GDM1 (cell line): ENCODE data around the gene SP100.
"Not testable (repeated sequence)": the region's sequence is repeated elsewhere in the genome, so short reads cannot be mapped to it uniquely, and the experiment has no call there.

Experiments used
- DNase-seq: peaks from one replicate; lab custom pipeline; 2025; lab: John Stamatoyannopoulos, UW

The SP100 gene

DNA sequence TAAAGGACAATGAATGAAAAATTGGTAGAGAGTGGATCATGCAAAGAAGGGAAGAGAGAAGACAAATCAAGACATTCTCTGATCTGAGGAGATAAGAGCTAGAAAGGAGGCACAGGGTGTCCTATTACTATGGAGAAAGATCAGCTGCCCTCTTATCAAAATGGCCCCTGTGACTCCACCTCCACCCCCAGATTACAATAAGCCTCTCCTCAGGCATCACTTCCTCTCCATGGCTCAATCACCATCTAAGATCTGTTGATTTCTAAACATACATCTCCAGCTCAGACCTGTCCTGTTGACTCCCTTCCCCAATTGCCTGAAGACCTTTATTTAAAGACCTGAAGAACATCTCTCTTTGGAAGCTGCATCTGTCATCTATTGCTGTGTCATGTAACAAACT lies 43.2 kb downstream of the SP100 start:
- no peak for DNase-seq

DNA sequence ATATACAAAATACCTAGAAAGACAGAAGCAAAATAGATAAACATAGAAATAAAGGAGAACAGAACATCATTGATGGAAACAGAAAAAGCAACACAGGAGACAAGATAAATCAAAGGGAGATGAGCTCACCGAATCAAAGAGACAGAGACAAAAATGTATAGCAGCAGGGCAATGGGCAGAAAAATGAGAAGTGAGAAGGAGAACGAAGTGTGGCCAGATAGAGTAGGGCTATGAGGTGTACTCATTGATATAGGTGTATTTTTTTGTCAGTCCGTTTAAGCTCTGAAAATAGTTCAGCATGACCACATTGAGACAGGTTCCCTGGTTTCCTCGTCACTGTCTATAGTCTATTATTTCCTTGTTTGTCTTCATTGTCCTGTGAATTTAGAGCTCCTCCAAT lies 55.1 kb downstream of the SP100 start:
- DNase-seq: no peak

DNA sequence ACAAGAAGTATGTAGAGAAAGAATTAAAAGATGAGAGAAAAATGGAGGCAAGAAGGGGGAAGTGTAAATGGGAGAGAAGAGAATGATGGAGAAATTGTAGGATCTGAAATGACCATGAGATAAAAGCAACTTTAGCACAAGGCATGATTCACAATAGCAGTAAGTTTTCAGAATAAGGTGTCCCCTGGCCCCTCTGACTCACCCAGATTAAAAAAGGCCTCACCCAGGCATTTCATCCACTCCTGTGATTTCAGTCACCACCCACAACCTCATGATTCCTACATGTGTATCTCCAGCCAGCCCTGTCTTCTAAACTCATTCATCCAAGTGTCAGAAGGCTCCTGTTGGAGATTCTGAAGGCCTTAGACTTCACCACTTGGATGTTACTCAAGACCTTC lies 56.6 kb downstream of the SP100 start:
- no peak for DNase-seq

- no peak for DNase-seq
These were observed 57.4 kb downstream of the SP100 start for GRCh38 chr2:230473378-230473777.

- no peak for DNase-seq
These were observed 59.1 kb downstream of the SP100 start for GRCh38 chr2:230475143-230475542.

DNA sequence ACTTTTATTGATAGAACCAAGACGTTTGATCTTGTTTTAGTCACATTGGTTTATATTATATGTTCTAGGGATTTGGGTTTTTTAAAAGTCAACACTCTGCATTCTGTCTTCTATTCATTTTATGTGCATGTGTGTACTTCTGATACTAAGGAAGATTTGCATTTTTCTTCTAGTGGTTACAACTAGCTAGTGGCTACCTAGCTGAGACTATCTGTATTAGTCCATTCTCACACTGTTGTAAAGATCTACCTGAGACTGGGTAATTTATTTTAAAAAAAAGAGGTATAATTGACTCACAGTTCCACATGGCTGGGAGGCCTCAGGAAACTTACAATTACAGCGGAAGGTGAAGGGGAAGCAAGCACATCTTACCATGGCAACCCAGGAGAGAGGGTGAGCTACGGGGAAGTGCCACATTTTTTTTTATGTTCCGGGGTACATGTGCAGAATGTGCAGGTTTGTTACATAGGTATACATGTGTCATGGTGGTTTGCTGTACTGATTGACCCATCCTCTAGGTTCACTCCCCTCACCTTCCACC lies 69.9 kb downstream of the SP100 start:
- DNase-seq: no peak

- DNase-seq: not testable (repeated sequence)
These were observed 75.2 kb downstream of the SP100 start for GRCh38 chr2:230491219-230491618.

DNA sequence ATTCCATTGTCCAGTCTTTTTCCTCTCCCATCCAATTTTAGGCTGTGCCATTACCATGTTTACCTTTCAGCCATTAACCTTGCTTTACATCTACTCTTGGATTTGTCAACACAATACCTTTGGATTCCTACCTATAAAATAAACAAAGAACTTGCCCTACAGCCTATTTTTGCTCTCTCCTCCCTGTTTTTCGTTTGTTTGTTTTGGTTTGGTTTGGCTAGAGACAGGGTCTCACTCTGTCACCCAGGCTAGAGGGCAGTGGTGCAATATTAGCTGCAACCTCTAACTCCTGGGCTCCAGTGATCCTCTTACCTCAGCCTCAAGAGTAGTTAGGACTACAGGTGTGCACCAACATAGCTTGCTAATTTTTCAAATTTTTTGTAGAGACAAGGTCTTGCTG lies 76.1 kb downstream of the SP100 start:
- no peak for DNase-seq

GRCh38 chr2:230494980-230495379 lies 79.0 kb downstream of the SP100 start:
- no peak for DNase-seq

DNA sequence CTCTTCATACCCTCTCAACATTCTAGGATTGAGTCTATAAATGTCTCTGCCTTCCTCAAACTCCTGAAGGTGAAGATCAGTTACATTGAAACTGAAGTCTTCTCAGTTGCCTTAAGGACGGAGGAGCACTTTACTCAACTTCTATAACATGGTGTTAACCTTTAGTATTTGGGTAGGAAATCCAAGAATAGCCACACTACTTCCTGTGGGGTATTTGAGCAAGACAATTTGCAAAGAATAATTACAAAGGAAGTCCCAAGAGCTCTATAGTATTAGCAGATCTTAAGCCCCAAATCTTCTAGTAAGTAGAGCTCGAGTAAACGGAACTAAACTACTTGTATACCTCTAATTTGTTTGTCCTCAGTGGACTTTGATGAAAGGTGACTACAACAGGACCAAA lies 80.9 kb downstream of the SP100 start:
- DNase-seq: no peak

- no peak for DNase-seq
These were observed 82.6 kb downstream of the SP100 start for GRCh38 chr2:230498506-230499107.

DNA sequence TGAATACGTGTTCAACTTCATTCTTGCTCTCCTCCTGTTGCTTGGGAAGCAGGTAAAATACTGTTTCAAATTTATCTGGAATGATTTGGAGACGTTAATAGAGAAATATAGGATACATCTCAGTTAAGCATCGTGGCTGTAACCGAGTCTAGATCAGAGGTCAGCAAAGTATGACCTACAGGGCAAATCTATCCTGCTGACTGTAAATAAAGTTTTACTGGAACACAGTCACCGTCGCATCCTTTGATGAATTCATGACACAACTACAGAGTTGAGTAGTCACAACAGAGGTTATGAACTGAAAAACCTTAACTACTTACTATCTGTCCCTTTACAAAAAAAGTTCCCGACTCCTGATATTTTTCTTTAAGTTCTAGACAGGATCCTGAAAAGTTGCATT lies 86.6 kb downstream of the SP100 start:
- DNase-seq: no peak

DNA sequence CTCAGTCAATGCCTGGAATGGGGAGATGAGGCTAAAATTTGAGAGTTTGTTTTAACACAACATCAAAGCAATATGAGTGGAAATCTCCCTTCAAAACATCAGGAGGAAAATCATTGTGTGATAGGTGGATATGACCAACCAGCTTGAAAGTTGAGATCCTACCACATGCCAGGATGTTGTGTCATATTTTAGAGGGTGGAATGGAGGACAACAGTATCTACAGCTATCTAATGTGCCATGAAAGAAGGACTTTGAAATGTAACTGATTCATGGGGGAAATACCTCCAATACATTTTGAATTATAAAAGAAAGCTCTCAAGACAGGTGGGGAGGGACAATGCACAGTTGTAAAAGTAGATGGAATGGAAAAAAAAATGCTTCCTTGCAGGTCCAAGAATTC lies 87.8 kb downstream of the SP100 start:
- no peak for DNase-seq

DNA sequence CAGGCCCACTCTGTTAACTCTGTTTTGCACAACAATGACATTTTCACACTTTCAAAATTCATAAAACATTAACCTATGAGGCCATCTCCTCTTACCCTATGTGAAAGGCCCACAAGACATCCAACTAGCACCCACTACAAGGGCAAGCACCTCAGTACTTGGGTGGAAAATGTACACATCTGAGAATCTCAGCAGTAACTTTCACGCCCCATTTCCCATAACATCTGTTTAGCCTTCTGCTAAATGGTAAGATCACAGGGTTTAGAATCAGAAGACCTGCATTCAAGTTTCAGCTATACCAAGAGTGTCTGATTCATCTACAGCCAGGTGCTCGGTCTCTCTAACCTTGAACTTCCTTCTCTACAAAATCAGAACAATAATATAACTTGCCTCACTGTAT lies 89.2 kb downstream of the SP100 start:
- no peak for DNase-seq

DNA sequence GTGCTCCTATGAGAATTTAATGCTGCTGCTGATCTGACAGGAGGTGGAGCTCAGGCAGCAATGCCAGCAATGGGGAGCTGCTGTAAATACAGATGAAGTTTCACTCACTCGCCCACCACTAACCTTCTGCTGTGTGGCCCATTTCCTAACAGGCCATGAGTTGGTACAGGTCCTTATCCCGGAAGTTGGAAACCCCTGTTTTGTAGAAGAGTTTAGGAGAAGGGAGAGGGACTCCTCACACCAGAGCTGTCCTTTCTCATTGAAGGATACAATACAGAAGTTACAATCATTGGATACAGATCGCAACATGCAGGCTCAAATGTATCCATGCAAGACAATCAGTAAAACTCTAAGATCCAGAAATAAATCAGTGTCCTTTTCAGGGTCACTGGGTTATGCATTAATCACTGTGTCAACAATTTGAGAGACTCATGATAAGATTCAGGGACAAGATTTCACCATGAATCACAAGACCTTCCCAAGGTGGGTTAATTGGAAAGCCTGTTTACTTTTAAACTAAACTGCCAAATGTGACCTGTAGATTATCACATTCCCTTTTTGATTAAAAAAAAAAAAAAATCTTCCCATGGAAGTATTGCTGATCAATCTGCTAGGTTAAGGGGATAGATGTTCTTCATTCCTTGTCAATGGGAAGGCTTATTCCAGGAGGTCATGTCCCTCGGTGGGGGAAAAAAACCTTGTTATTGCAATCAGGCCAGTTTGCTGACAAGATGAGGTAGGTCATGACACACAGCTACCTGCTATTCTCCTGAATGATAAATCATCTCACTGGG lies 97.2 kb downstream of the SP100 start:
- no peak for DNase-seq

GRCh38 chr2:230520061-230520874 lies 104.3 kb downstream of the SP100 start:
- DNase-seq: no peak

DNA sequence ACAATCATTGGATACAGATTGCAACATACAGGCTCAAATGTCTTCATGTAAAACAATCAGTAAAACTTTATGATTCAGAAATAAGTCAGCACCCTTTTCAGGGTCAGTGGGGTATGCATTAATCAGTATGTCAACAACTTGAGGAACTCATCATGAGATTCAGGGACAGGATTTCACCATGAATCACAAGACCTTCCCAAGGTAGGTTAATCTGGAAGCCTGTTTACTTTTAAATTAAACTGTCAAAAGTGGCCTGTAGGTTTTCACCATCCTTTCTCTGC lies 104.8 kb downstream of the SP100 start:
- no peak for DNase-seq

DNA sequence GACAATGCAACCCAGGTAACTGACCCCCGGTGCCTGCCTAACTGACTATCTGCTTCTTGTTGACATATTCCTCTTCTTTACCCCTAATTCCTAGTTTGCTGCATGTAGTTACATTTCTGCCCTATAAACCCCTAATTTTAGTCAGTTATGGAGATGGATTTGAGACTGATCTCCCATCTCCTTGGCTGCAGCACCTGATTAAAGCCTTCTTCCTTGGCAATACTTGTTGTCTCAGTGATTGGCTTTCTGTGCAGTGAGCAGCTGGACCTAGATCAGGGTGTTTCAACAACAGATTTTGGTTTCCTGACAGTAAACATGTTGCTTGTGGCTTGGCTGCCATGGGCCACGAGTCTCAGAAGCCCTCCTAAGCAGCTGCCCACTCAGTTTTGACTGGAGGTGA lies 105.4 kb downstream of the SP100 start:
- DNase-seq: no peak

- DNase-seq: no peak
These were observed 109.7 kb downstream of the SP100 start for GRCh38 chr2:230525682-230526081.

- no peak for DNase-seq
These were observed 121.6 kb downstream of the SP100 start for GRCh38 chr2:230537531-230537976.

DNA sequence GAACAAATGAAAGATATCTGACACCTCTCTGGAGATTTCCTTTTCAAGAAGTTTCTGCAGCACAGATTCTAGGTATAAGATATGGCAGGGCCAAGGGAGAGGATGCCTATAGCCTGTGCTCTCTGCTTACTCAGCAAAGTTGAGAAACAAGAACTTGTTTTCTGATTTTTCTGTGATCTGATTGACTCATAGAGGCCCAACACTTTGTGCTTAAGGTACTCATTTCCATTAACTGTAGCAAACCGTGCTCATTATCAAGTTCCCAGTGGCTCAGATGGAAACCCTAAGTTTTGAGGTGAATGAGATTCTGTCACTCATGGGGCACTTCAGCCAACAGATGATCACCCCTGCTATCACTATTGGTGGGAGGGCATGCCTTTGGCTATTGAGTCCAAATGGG lies 124.3 kb downstream of the SP100 start:
- DNase-seq: no peak

DNA sequence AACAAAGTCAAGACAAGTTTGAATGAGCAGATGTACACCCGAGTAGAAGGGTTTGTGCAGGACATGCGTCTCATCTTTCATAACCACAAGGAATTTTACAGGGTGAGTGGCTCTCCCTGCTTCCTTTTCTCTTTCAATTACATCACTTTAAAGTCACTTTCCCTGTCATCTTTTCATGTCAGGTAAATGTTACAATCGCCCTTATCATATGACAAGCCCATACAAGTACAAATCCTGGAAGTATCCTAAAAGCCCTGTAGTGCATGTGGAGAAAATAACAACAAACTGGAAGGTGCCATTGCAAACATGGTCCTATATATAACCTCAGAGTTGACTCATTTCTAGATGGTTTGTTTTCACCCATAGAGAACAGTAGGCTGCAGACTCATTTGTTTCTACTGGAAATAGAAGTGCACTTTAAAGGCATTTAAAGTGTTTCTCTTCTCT lies 126.0 kb downstream of the SP100 start:
- DNase-seq: no peak

DNA sequence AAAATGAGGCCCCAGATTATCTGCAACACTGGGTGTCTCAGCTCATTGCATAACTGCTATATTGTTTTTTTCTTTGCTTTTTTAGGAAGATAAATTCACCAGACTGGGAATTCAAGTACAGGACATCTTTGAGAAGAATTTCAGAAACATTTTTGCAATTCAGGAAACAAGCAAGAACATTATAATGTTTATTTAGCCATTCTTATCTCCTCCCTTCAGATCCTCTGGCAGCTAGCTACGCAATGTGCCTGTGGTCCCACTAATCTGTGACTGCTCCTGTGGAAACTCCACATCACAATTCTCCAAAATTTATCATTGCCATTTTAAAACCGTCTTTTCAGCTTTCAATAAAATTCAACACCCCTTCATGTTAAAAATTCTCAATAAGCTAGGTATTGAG lies 126.8 kb downstream of the SP100 start:
- no peak for DNase-seq
